ENCODE data around the gene DIAPH2.

DNA sequence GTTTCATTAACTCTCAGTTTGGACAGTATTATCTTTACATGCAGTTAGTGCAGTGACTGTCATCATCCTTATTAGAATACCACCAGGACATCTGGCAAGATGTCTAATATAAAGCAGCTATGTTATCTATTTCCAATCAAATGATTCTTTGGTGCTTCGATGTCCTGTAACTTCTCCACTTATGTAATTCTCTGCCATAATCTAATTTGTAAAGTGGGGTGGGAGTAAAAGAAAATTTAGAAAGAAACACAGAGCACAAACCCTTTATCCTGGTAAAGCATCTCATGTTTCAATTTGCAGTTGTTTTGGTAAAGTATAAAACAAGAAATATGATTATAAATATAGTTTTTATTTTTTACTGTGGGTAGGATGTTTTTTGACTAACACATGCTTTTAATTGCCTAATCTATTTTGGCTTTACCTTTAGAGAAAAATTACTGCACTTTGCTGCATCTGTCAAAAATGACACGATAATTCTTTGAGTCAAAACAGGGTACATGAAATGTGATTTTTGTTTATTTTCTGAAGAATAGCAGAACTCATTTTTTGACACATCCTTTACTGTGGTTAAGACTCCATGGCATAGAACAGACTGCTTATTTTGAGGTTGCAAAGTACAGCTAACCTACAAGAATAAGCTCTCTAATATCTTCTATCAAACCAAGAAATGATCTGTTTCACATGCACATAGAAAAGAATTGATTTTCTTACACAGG is 581.9 kb downstream of the DIAPH2 start:
- peak; percentile 67; the same call in 1 of the 2 replicates for TF ChIP-seq GATA2 (IDR thresholded peaks at IDR 0.05; ENCODE audit: low read depth, low read length)
- TF ChIP-seq GATA3 (IDR thresholded peaks at IDR 0.05; ENCODE audit: low read depth, low read length) = peak; percentile 83

All from SH-SY5Y (cell line).